Tibial artery (tissue), 4 donors: Measurements from ENCODE around the gene PLD6.

Source experiments
- DNase-seq, 2 donors: peaks; one replicate each; pipeline ENCODE4 v3.0.0-alpha.2; 2019
- H3K27ac ChIP-seq, 2 donors: fragments of 200-600 bp; sonication (generic) in 1 of 2; 1 replicate in 1 of 2; 2 replicates in 1 of 2; pipeline ENCODE4 v1.5.1; 2018 to 2019; ENCODE audit warnings: mild to moderate bottlenecking in 1 of 2
- H3K27me3 ChIP-seq, 2 donors: fragments of 200-600 bp; sonication (generic) in 1 of 2; one replicate each; pipeline versions ENCODE4 v1.5.1 to v1.6.0; 2016 to 2019
- H3K36me3 ChIP-seq, 3 donors: fragments of 200-600 bp; sonication (generic) in 2 of 3; one replicate each; pipeline ENCODE4 v1.5.1; 2016 to 2019; ENCODE audit warnings: mild to moderate bottlenecking in 2 of 3
- H3K4me1 ChIP-seq, 4 donors: fragments of 200-600 bp; sonication (generic) in 2 of 4; 1 replicate in 3 of 4; 2 replicates in 1 of 4; pipeline ENCODE4 v1.5.1; 2016 to 2019
- H3K4me3 ChIP-seq, 2 donors: fragments of 200-600 bp; sonication (generic) in 1 of 2; 1 replicate in 1 of 2; 2 replicates in 1 of 2; pipeline ENCODE4 v1.5.1; 2018 to 2019; ENCODE audit warnings: mild to moderate bottlenecking in 2 of 2
- H3K9me3 ChIP-seq, 3 donors: fragments of 200-600 bp; sonication (generic) in 1 of 3; one replicate each; pipeline ENCODE4 v1.5.1; 2016 to 2019
- CTCF ChIP-seq, 2 experiments: fragments of 200-600 bp in 1 of 2; fragments of 450-650 bp in 1 of 2; IDR thresholded peaks; one replicate each; pipeline ENCODE4 v1.5.1; 2017 to 2019; ENCODE audit warnings: antibody characterized with exemption in 2 of 2, mild to moderate bottlenecking in 1 of 2, moderate library complexity in 1 of 2
- intact Hi-C: fragments of 100-400 bp; cut with DNase I; formaldehyde crosslinking; loops from one replicate; pipeline ENCODE4 v1.15.0; 2023; ENCODE audit warnings: low total_unique reads

Gene PLD6

GRCh38 chr17:17191346-17191792 lies 14.8 kb downstream of the PLD6 start:
- TF ChIP-seq CTCF (IDR thresholded peaks at IDR 0.05): no peak
- peaks cover 17 to 36% (median 29%) of the 10 kb centered on the region in 3 donors for H3K36me3 ChIP-seq
- peak overlapping the region; percentile 63 to 66 for H3K27ac ChIP-seq
- intact Hi-C loops: no loop called here
- H3K9me3 ChIP-seq: no peaks in the 10 kb centered on the region
- no peaks in the 10 kb centered on the region for H3K27me3 ChIP-seq
- peak in 1 of 2 donors; percentile 76 for DNase-seq
- peaks cover 0 to 34% (median 23%) of the 10 kb centered on the region in 4 donors for H3K4me1 ChIP-seq
- no peak overlapping the region for H3K4me3 ChIP-seq

DNA sequence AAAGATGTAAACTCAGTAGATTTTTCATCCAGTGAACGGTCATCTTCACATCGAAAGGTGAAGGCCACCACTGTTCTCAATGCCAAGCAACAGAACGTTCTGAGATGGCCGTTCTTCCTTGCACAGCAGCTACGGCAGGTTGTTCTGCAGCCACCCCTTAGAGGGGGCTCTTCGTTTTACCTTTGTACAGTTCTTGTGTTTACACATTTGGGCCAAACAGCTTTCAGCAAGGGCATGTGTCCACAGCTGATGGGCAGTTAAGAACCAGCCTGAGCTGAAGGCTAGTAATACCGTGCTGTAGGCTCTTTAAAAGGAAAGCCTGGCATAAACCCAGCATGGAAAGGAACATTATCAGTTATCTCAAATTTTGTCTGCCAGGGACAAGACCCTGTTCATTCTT lies 15.9 kb downstream of the PLD6 start:
- Histone ChIP-seq H3K27me3 (no peaks in the 10 kb centered on the region), H3K4me3 (no peak overlapping the region), H3K27ac (peak overlapping the region; percentile 10 to 66), H3K4me1 (peaks cover 0 to 34% (median 25%) of the 10 kb centered on the region in 4 donors), H3K9me3 (no peaks in the 10 kb centered on the region), H3K36me3 (peaks cover 22 to 39% (median 36%) of the 10 kb centered on the region in 3 donors)
- TF ChIP-seq CTCF (IDR thresholded peaks at IDR 0.05): no peak
- DNase-seq: no peak
- intact Hi-C loops: no loop called here

- no peak for TF ChIP-seq CTCF (IDR thresholded peaks at IDR 0.05)
- intact Hi-C loops: no loop called here
- no peak overlapping the region for H3K4me3 ChIP-seq
- no peaks in the 10 kb centered on the region for H3K9me3 ChIP-seq
- peaks cover 27 to 45% (median 38%) of the 10 kb centered on the region in 3 donors for H3K36me3 ChIP-seq
- peak overlapping the region; percentile 10 to 66 for H3K27ac ChIP-seq
- no peak for DNase-seq
- no peaks in the 10 kb centered on the region for H3K27me3 ChIP-seq
- peaks cover 0 to 34% (median 25%) of the 10 kb centered on the region in 4 donors for H3K4me1 ChIP-seq
These were observed 16.6 kb downstream of the PLD6 start for GRCh38 chr17:17189559-17189958.

- peaks cover 37 to 55% (median 48%) of the 10 kb centered on the region in 3 donors for H3K36me3 ChIP-seq
- H3K9me3 ChIP-seq: no peaks in the 10 kb centered on the region
- H3K4me3 ChIP-seq: no peak overlapping the region
- no peak for DNase-seq
- intact Hi-C loops: no loop called here
- no peak overlapping the region for H3K27ac ChIP-seq
- no peak for TF ChIP-seq CTCF (IDR thresholded peaks at IDR 0.05)
- H3K4me1 ChIP-seq: peaks cover 0 to 34% (median 25%) of the 10 kb centered on the region in 4 donors
- no peaks in the 10 kb centered on the region for H3K27me3 ChIP-seq
These were observed 17.5 kb downstream of the PLD6 start for GRCh38 chr17:17188586-17188985.

GRCh38 chr17:17186551-17187505 lies 19.3 kb downstream of the PLD6 start:
- H3K27me3 ChIP-seq: no peaks in the 10 kb centered on the region
- H3K4me1 ChIP-seq: peaks cover 0 to 33% (median 25%) of the 10 kb centered on the region in 4 donors
- no peak overlapping the region for H3K4me3 ChIP-seq
- intact Hi-C loops: no loop called here
- no peaks in the 10 kb centered on the region for H3K9me3 ChIP-seq
- TF ChIP-seq CTCF (IDR thresholded peaks at IDR 0.05): no peak
- no peak for DNase-seq
- H3K27ac ChIP-seq: peak overlapping the region in 1 of 2 donors; percentile 7
- peaks cover 49 to 73% (median 65%) of the 10 kb centered on the region in 3 donors for H3K36me3 ChIP-seq
